GM06990 (cell line): ENCODE measurements around the gene KCNQ2.

ENCODE experiments used
- DNase-seq: peaks from one replicate; pipeline ENCODE4 v3.0.0-alpha.2; 2011; ENCODE audit not compliant: insufficient read length; ENCODE audit errors: extremely low read depth
- H3K27me3 ChIP-seq: replicated peaks from 2 replicates; pipeline ENCODE4 v1.6.0; 2011; ENCODE audit warnings: low read length; ENCODE audit not compliant: control insufficient read depth, insufficient read depth
- H3K36me3 ChIP-seq: 2 replicates; pipeline ENCODE4 v1.5.1; 2011; ENCODE audit warnings: low read length; ENCODE audit not compliant: control insufficient read depth, insufficient read depth
- H3K4me3 ChIP-seq: replicated peaks from 2 replicates; pipeline ENCODE4 v1.5.1; 2011; ENCODE audit warnings: low read depth, mild to moderate bottlenecking, control low read depth, low read length
- TF ChIP-seq, protein P1 (sequence below): IDR thresholded peaks from 2 replicates; pipeline ENCODE4 v1.5.1; 2011; ENCODE audit warnings: low read length, control low read depth, mild to moderate bottlenecking, inconsistent platforms; ENCODE audit not compliant: insufficient read depth, poor library complexity, severe bottlenecking

KCNQ2 gene

DNA sequence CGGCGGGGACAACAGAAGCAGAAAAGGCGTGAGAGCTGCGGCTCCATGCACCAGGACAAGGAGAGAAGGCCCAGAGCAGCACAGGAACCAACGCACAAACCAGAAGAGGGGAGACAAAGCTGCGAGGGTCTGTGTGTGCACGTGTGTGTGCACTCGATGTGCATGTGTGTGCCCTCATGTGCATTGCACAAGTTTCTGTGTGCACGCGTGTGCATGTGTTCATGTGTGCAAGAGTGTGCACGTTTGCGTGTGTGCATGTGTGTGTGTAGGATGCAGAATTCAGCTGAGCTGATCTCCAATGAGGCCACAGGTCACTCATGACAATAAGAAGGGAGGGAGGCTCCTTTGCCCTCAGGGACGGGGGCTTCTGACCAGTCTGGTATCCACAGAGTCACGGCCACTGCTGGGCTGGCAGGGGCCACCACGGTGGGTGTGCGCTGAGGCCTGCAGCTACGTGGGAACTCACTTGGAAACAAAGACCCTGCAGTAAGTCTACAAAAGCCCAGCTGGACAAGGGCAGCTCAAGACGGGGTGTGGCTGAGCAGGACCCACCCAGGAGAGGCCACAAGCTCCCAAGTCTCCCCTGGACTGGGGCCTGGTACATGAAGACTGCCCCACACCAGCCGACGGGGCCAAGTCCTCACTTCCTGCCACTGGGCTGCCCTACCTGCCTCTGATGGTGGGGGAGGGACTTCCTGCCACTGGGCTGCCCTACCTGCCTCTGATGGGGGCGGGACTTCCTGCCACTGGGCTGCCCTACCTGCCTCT, 63.2 kb downstream of the KCNQ2 start:
- no peaks in the 10 kb centered on the region for H3K27me3 ChIP-seq
- no peaks in the 10 kb centered on the region for H3K36me3 ChIP-seq
- H3K4me3 ChIP-seq: no peak overlapping the region
- TF ChIP-seq, protein P1, sequence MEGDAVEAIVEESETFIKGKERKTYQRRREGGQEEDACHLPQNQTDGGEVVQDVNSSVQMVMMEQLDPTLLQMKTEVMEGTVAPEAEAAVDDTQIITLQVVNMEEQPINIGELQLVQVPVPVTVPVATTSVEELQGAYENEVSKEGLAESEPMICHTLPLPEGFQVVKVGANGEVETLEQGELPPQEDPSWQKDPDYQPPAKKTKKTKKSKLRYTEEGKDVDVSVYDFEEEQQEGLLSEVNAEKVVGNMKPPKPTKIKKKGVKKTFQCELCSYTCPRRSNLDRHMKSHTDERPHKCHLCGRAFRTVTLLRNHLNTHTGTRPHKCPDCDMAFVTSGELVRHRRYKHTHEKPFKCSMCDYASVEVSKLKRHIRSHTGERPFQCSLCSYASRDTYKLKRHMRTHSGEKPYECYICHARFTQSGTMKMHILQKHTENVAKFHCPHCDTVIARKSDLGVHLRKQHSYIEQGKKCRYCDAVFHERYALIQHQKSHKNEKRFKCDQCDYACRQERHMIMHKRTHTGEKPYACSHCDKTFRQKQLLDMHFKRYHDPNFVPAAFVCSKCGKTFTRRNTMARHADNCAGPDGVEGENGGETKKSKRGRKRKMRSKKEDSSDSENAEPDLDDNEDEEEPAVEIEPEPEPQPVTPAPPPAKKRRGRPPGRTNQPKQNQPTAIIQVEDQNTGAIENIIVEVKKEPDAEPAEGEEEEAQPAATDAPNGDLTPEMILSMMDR: no peak
- DNase-seq: no peak

DNA sequence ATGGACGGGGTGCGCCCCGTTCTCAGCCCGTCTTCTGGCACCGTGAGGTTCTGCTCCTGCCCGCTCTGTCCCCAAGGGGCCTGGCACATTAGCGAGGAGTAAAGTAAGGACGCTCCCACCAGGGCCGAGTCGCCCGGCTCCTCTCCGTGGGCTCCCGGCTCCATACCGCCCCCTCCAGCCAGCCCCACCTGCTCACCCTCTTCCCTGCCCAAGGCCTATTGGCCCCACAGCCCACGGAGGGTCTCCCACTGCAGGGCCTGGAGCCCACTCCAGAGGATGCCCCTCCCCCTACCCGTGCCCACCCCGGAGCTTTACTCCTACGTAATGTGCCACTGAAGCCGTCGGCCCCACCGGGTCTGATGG, 63.8 kb downstream of the KCNQ2 start:
- TF ChIP-seq, protein P1: no peak
- no peaks in the 10 kb centered on the region for H3K27me3 ChIP-seq
- H3K4me3 ChIP-seq: no peak overlapping the region
- H3K36me3 ChIP-seq: no peaks in the 10 kb centered on the region
- DNase-seq: no peak

DNA sequence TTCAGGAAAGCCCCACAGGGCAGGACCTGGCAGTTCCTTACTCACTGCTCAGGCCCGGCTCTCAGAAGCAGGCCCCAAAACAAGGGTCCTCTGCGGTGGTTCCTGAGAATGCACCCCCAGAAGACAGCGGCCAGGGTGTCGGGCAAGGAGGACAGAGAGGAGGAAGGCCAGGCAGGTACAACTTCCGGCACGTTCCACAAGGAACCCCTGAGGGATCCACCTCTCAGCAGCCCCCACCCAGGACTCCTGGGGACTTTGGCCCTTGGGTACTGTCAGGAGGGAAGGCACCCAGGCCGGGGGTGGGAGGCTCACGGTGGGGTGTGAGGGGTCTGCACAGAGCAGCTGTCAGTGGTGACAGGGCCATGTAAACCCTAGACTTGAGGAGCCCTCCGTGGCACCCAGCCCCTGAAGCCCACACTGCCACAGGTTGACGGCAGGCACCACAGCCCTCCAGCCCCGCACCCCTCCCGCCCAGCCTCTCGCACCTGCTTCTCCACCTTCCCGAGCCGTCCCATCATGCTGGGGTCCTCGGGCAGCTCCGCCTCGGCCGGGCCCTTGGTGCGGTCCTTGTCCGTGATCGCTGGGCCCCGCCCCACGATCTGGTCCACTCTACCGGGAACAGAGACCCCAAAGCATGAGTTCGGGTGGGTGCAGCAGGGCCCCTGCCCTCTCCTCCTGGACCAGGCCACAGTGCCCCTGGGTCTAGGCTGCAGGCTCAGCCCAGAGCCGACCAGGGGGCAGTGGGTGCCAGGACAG, 64.3 kb downstream of the KCNQ2 start:
- H3K4me3 ChIP-seq: no peak overlapping the region
- DNase-seq: no peak
- TF ChIP-seq, protein P1: no peak
- no peaks in the 10 kb centered on the region for H3K27me3 ChIP-seq
- H3K36me3 ChIP-seq: no peaks in the 10 kb centered on the region

DNA sequence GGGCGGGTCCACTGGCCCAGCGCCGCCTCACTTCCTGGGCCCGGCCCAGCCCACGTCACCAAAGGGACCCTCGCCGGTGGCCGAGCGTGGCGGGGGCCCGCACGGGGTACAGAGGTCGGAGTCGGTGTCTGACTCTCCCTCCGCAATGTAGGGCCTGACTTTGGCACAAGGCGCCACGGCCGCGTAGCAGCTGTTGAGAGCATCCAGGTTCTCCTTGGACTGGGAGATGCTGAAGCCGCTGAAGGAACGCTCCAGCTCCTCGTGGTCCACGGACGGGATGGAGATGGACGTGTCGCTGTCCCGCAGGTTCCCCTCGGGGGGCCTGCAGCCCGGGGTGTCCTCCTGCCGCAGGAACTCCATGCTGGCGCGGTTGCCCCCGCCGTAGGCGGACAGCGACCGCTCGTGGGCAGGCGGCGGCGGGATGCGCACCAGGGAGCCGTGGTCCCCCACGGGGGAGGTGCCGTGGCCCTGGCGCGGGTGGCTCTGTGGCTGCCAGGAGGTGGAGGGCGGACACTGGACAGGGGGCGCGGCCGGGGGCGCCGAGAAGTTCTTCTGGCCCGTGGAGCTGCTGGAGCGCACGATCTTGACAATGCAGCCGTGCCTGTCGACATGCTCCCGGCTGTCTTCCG, 65.7 kb downstream of the KCNQ2 start:
- TF ChIP-seq, protein P1: no peak
- Histone ChIP-seq H3K36me3 (no peaks in the 10 kb centered on the region), H3K4me3 (no peak overlapping the region), H3K27me3 (no peaks in the 10 kb centered on the region)
- DNase-seq: no peak

GRCh38 chr20:63406011-63406410, 66.4 kb downstream of the KCNQ2 start:
- Histone ChIP-seq H3K27me3 (no peaks in the 10 kb centered on the region), H3K36me3 (no peaks in the 10 kb centered on the region), H3K4me3 (no peak overlapping the region)
- TF ChIP-seq, protein P1: no peak
- DNase-seq: no peak
